H9 (cell line): ENCODE data around the gene ARSI. TPM values are rescaled to one million over a fixed set of nuclear protein-coding genes. Genes with fewer than 3 reads are reported as not detected.

Experiments
- DNase-seq: peaks from one replicate; pipeline ENCODE4 v3.0.0-alpha.2; 2017
- H2AFZ ChIP-seq: one replicate; pipeline ENCODE4 v1.6.1; 2013; ENCODE audit warnings: mild to moderate bottlenecking, low read length, control low read depth, moderate library complexity
- H2AK5ac ChIP-seq: 2 replicates; pipeline ENCODE4 v1.6.1; 2013; ENCODE audit warnings: low read length, control low read depth, mixed read lengths; ENCODE audit not compliant: insufficient read length
- H2BK120ac ChIP-seq: one replicate; pipeline ENCODE4 v1.6.1; 2013; ENCODE audit warnings: low read depth, mild to moderate bottlenecking, low read length, control low read depth, inconsistent platforms; ENCODE audit not compliant: poor library complexity, severe bottlenecking
- H2BK12ac ChIP-seq: 2 replicates; pipeline ENCODE4 v1.6.1; 2013; ENCODE audit warnings: low read length, control low read depth, mixed read lengths, low read depth; ENCODE audit not compliant: insufficient read length
- H2BK15ac ChIP-seq: 2 replicates; pipeline ENCODE4 v1.6.1; 2013; ENCODE audit warnings: low read depth, low read length, control low read depth
- H2BK20ac ChIP-seq: one replicate; pipeline ENCODE4 v1.6.1; 2013; ENCODE audit warnings: low read depth, mild to moderate bottlenecking, low read length, control low read depth, inconsistent platforms; ENCODE audit not compliant: poor library complexity, severe bottlenecking
- H2BK5ac ChIP-seq: 2 replicates; pipeline ENCODE4 v1.6.1; 2013; ENCODE audit warnings: low read length, control low read depth, mixed read lengths; ENCODE audit not compliant: insufficient read length
- H3K14ac ChIP-seq: 2 replicates; pipeline ENCODE4 v1.6.1; 2013; ENCODE audit warnings: low read length, control low read depth; ENCODE audit not compliant: insufficient read depth
- H3K18ac ChIP-seq: 2 replicates; pipeline ENCODE4 v1.6.1; 2013; ENCODE audit warnings: low read depth, mild to moderate bottlenecking, mixed read lengths, low read length, control low read depth; ENCODE audit not compliant: insufficient read length
- H3K23ac ChIP-seq: 2 replicates; pipeline ENCODE4 v1.6.1; 2013; ENCODE audit warnings: low read length, control low read depth, mixed read lengths, low read depth; ENCODE audit not compliant: insufficient read length
- H3K23me2 ChIP-seq: 2 replicates; pipeline ENCODE4 v1.6.1; 2013; ENCODE audit warnings: low read depth, mild to moderate bottlenecking, mixed read lengths, low read length, control low read depth; ENCODE audit not compliant: insufficient read length, poor library complexity, severe bottlenecking
- H3K27ac ChIP-seq: 2 replicates; pipeline ENCODE4 v1.5.1; 2013; ENCODE audit warnings: low read length, control low read depth, mixed read lengths, low read depth; ENCODE audit not compliant: insufficient read length
- H3K27me3 ChIP-seq: 2 replicates; pipeline ENCODE4 v1.6.1; 2013; ENCODE audit warnings: low read length, control low read depth, inconsistent platforms; ENCODE audit not compliant: insufficient read depth
- H3K4ac ChIP-seq: 2 replicates; pipeline ENCODE4 v1.6.1; 2013; ENCODE audit warnings: low read depth, mild to moderate bottlenecking, control low read depth, inconsistent platforms, low read length, moderate library complexity
- H3K4me1 ChIP-seq: 2 replicates; pipeline ENCODE4 v1.6.1; 2013; ENCODE audit warnings: low read length, control low read depth, inconsistent platforms; ENCODE audit not compliant: insufficient read depth
- H3K4me2 ChIP-seq: 2 replicates; pipeline ENCODE4 v1.6.1; 2013; ENCODE audit warnings: low read length, control low read depth, mixed read lengths; ENCODE audit not compliant: insufficient read length, insufficient read depth
- H3K56ac ChIP-seq: 2 replicates; pipeline ENCODE4 v1.6.1; 2013; ENCODE audit warnings: low read depth, mild to moderate bottlenecking, mixed read lengths, low read length, control low read depth; ENCODE audit not compliant: insufficient read length
- H3K79me1 ChIP-seq: 2 replicates; pipeline ENCODE4 v1.6.1; 2013; ENCODE audit warnings: low read depth, mild to moderate bottlenecking, moderate library complexity, low read length, control low read depth, inconsistent platforms; ENCODE audit not compliant: insufficient read depth, poor library complexity, severe bottlenecking
- H3K79me2 ChIP-seq: 2 replicates; pipeline ENCODE4 v1.6.1; 2013; ENCODE audit warnings: low read length, control low read depth, inconsistent platforms; ENCODE audit not compliant: insufficient read depth
- H3K9ac ChIP-seq: 2 replicates; pipeline ENCODE4 v1.6.1; 2013; ENCODE audit warnings: low read length, control low read depth, mixed read lengths; ENCODE audit not compliant: insufficient read length; ENCODE audit errors: extremely low read depth
- H3K9me3 ChIP-seq: one replicate; pipeline ENCODE4 v1.6.1; 2013; ENCODE audit warnings: low read depth, low read length, inconsistent platforms; ENCODE audit not compliant: control insufficient read depth
- H3T11ph ChIP-seq: one replicate; pipeline ENCODE4 v1.6.1; 2013; ENCODE audit warnings: mild to moderate bottlenecking, low read length, control low read depth, inconsistent platforms
- H4K20me1 ChIP-seq: one replicate; pipeline ENCODE4 v1.6.1; 2013; ENCODE audit not compliant: control insufficient read depth, insufficient read length, insufficient read depth
- H4K5ac ChIP-seq: 2 replicates; pipeline ENCODE4 v1.6.1; 2013; ENCODE audit warnings: low read depth, mild to moderate bottlenecking, mixed read lengths, low read length, control low read depth; ENCODE audit not compliant: insufficient read length
- H4K8ac ChIP-seq: replicated peaks from 2 replicates; pipeline ENCODE4 v1.6.1; 2013; ENCODE audit warnings: low read length, control low read depth, mixed read lengths, low read depth; ENCODE audit not compliant: insufficient read length
- H4K91ac ChIP-seq: 2 replicates; pipeline ENCODE4 v1.6.1; 2013; ENCODE audit warnings: low read depth, mild to moderate bottlenecking, moderate library complexity, mixed read lengths, low read length, control low read depth; ENCODE audit not compliant: insufficient read length
- H3K27ac Mint-ChIP-seq, 3 experiments: 2 replicates in 2 of 3; 3 replicates in 1 of 3; pipeline ENCODE4 v1.8.0; 2020 to 2021; ENCODE audit warnings: mixed read lengths in 3 of 3, mild to moderate bottlenecking in 1 of 3, moderate library complexity in 1 of 3
- H3K27me3 Mint-ChIP-seq: 2 replicates; pipeline ENCODE4 v1.8.0; 2021; ENCODE audit warnings: low read depth, mild to moderate bottlenecking, moderate library complexity, mixed read lengths
- H3K36me3 Mint-ChIP-seq, 3 experiments: 2 replicates in 2 of 3; 3 replicates in 1 of 3; pipeline ENCODE4 v1.8.0; 2020 to 2021; ENCODE audit warnings: low read depth in 3 of 3, mixed read lengths in 3 of 3; ENCODE audit not compliant: insufficient read depth in 1 of 3
- H3K4me1 Mint-ChIP-seq, 2 experiments: 2 replicates each; pipeline ENCODE4 v1.8.0; 2020; ENCODE audit warnings: mixed read lengths in 2 of 2
- H3K4me3 Mint-ChIP-seq, 2 experiments: 2 replicates in 1 of 2; 3 replicates in 1 of 2; pipeline ENCODE4 v1.8.0; 2020 to 2021; ENCODE audit warnings: mild to moderate bottlenecking in 2 of 2, mixed read lengths in 2 of 2, moderate library complexity in 1 of 2
- H3K9me3 Mint-ChIP-seq, 2 experiments: 2 replicates in 1 of 2; 3 replicates in 1 of 2; pipeline ENCODE4 v1.8.0; 2020; ENCODE audit warnings: mild to moderate bottlenecking in 2 of 2, mixed read lengths in 2 of 2, moderate library complexity in 1 of 2
- CTCF ChIP-seq: fragments of 200-600 bp; sonication (generic); conservative IDR thresholded peaks from 3 replicates; pipeline ENCODE4 v1.8.0; 2021; ENCODE audit warnings: antibody characterized with exemption, mild to moderate bottlenecking
- WGBS: extraction: QIAGEN DNeasy Blood & Tissue Kit; methylation state at CpG from one replicate; pipeline ENCODE4 v1.1.7; 2013; ENCODE audit warnings: missing lambda C conversion rate, low lambda C conversion rate, mixed read lengths; ENCODE audit not compliant: insufficient read length; ENCODE audit errors: extremely low coverage; 5-methylcytosine and 5-hydroxymethylcytosine counted together
- total RNA-seq: library from RNA; stranded (reverse); gene quantifications from 2 replicates; pipeline ENCODE4 v1.2.1, GENCODE V29; 2021

ARSI gene
- total RNA-seq, 1 experiment from 2014 or later, result 1.7 TPM

DNA sequence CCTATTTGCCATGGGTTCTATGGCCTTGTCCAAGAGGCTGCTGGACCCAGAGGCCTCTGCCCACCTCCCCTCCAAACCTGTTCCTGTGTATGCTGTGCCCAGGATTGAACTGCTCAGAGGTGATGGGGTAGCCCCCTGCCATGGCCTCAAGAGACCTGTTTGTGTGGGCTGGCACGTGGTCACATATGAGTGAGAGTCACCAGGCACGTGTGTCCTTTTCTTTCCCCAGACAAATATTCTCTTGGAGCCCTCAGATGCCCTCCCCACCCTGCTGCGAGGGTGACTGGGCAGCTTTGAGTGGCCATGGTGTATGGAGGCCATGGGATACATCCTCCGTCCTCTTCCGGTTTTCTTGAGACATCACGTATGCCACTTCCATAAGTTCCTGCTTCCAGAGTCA is 43.9 kb upstream of the ARSI start:
- no peak overlapping the region for H3K27ac Mint-ChIP-seq
- Histone ChIP-seq H3K27me3 (no peaks in the 10 kb centered on the region), H3K9ac (no peak overlapping the region), H2AK5ac (no peak overlapping the region), H3K4me2 (no peak overlapping the region), H3K18ac (no peak overlapping the region), H2BK120ac (no peak overlapping the region), H2BK12ac (no peak overlapping the region), H3K9me3 (no peaks in the 10 kb centered on the region), H2BK20ac (no peak overlapping the region), H3K79me2 (no peaks in the 10 kb centered on the region), H3K23me2 (no peaks in the 10 kb centered on the region), H3K27ac (no peak overlapping the region), H4K5ac (no peak overlapping the region), H3K23ac (no peak overlapping the region), H3K79me1 (no peaks in the 10 kb centered on the region), H4K8ac (no peak overlapping the region), H2BK5ac (no peak overlapping the region), H3K56ac (no peak overlapping the region), H2BK15ac (no peak overlapping the region), H3K4me1 (no peaks in the 10 kb centered on the region), H3K4ac (no peak overlapping the region), H3T11ph (no peak overlapping the region), H2AFZ (no peak overlapping the region), H4K20me1 (no peaks in the 10 kb centered on the region), H4K91ac (no peak overlapping the region), H3K14ac (no peak overlapping the region; the same call in 1 of the 2 replicates)
- no CpG with 5 or more reads among the region's 6 CpGs for WGBS
- no peaks in the 10 kb centered on the region for H3K36me3 Mint-ChIP-seq
- no peak overlapping the region for H3K4me3 Mint-ChIP-seq
- no peak for TF ChIP-seq CTCF
- H3K4me1 Mint-ChIP-seq, result peaks cover 6 to 13% of the 10 kb centered on the region in 2 experiments
- no peaks in the 10 kb centered on the region; the same call in 1 of the 2 replicates for H3K27me3 Mint-ChIP-seq
- no peaks in the 10 kb centered on the region for H3K9me3 Mint-ChIP-seq
- DNase-seq, result no peak
